Measurements from ENCODE around the gene C9orf78.

GRCh38 chr9:129879991-129880653 lies 45.0 kb upstream of the C9orf78 start:
- TF ChIP-seq POLR2AphosphoS5 (IDR thresholded peaks at IDR 0.05; ENCODE audit: low read depth, low read length) (no peak), POLR2A (IDR thresholded peaks at IDR 0.05; ENCODE audit: low read depth, low read length) (no peak), TAF1 (IDR thresholded peaks at IDR 0.05; ENCODE audit: low read depth, low read length) (no peak)
